Thyroid gland (tissue), 4 donors: Measurements from ENCODE around the gene SNED1.

Experiments
- POLR2A ChIP-seq, 2 donors: fragments of 450-650 bp; IDR thresholded peaks; one replicate each; pipeline ENCODE4 v1.6.1; 2017; ENCODE audit warnings: antibody characterized with exemption in 2 of 2, mild to moderate bottlenecking in 2 of 2, moderate library complexity in 1 of 2
- TF ChIP-seq, protein P1 (sequence below), 6 experiments: fragments of 200-600 bp in 3 of 6; fragments of 450-650 bp in 3 of 6; sonication (generic) in 3 of 6; IDR thresholded peaks; one replicate each; pipeline ENCODE4 v1.5.1; 2016 to 2019; ENCODE audit warnings: antibody characterized with exemption in 6 of 6, mild to moderate bottlenecking in 2 of 6, inconsistent platforms in 1 of 6, moderate library complexity in 1 of 6

- TF ChIP-seq, protein P1, sequence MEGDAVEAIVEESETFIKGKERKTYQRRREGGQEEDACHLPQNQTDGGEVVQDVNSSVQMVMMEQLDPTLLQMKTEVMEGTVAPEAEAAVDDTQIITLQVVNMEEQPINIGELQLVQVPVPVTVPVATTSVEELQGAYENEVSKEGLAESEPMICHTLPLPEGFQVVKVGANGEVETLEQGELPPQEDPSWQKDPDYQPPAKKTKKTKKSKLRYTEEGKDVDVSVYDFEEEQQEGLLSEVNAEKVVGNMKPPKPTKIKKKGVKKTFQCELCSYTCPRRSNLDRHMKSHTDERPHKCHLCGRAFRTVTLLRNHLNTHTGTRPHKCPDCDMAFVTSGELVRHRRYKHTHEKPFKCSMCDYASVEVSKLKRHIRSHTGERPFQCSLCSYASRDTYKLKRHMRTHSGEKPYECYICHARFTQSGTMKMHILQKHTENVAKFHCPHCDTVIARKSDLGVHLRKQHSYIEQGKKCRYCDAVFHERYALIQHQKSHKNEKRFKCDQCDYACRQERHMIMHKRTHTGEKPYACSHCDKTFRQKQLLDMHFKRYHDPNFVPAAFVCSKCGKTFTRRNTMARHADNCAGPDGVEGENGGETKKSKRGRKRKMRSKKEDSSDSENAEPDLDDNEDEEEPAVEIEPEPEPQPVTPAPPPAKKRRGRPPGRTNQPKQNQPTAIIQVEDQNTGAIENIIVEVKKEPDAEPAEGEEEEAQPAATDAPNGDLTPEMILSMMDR (IDR thresholded peaks at IDR 0.05) = no peak
- no peak for TF ChIP-seq POLR2A (IDR thresholded peaks at IDR 0.05)
These were observed 116.9 kb downstream of the SNED1 start for GRCh38 chr2:241115361-241115760.
